NCI-H128 (cell line): ENCODE results near the gene TMEM212.
"Not testable (repeated sequence)": the region's sequence is repeated elsewhere in the genome, so short reads cannot be mapped to it uniquely, and the experiment has no call there.

ENCODE experiments used
- DNase-seq: peaks from one replicate; lab custom pipeline; 2025; ENCODE audit not compliant: unreplicated experiment; lab: John Stamatoyannopoulos, UW

The TMEM212 gene

GRCh38 chr3:171812811-171813210 lies 30.3 kb upstream of the TMEM212 start:
- DNase-seq = no peak

GRCh38 chr3:171813278-171813896 lies 29.8 kb upstream of the TMEM212 start:
- no peak for DNase-seq

- DNase-seq = no peak
These were observed 29.2 kb upstream of the TMEM212 start for GRCh38 chr3:171813897-171814460.

- DNase-seq = not testable (repeated sequence)
These were observed 28.5 kb upstream of the TMEM212 start for GRCh38 chr3:171814662-171815061.

- no peak for DNase-seq
These were observed 27.1 kb upstream of the TMEM212 start for GRCh38 chr3:171815973-171816595.

GRCh38 chr3:171817074-171817800 lies 25.9 kb upstream of the TMEM212 start:
- no peak for DNase-seq

GRCh38 chr3:171821044-171821443 lies 22.1 kb upstream of the TMEM212 start:
- DNase-seq = no peak

GRCh38 chr3:171821778-171822358 lies 21.3 kb upstream of the TMEM212 start:
- no peak for DNase-seq

- no peak for DNase-seq
These were observed 20.6 kb upstream of the TMEM212 start for GRCh38 chr3:171822431-171823106.

GRCh38 chr3:171824116-171824515 lies 19.0 kb upstream of the TMEM212 start:
- DNase-seq = no peak

GRCh38 chr3:171824824-171825221 lies 18.3 kb upstream of the TMEM212 start:
- DNase-seq = no peak

GRCh38 chr3:171825222-171825828 lies 17.8 kb upstream of the TMEM212 start:
- DNase-seq = no peak

GRCh38 chr3:171827385-171827784 lies 15.8 kb upstream of the TMEM212 start:
- no peak for DNase-seq

GRCh38 chr3:171827836-171828458 lies 15.2 kb upstream of the TMEM212 start:
- no peak for DNase-seq

- no peak for DNase-seq
These were observed 14.0 kb upstream of the TMEM212 start for GRCh38 chr3:171828902-171829770.

- no peak for DNase-seq
These were observed 13.2 kb upstream of the TMEM212 start for GRCh38 chr3:171829841-171830517.

GRCh38 chr3:171830518-171830875 lies 12.7 kb upstream of the TMEM212 start:
- no peak for DNase-seq

GRCh38 chr3:171831936-171832335 lies 11.2 kb upstream of the TMEM212 start:
- no peak for DNase-seq

GRCh38 chr3:171832989-171833388 lies 10.2 kb upstream of the TMEM212 start:
- DNase-seq = no peak
